Activated T-cell treated with anti-CD3 and anti-CD28 coated beads, Interleukin-2, amount 50 U/mL, for 4 hours (primary cell): ENCODE data around the gene F2RL3. TPM values are rescaled to one million over a fixed set of nuclear protein-coding genes. Genes with fewer than 3 reads are reported as not detected.

Source experiments
- ATAC-seq, 2 donors: fragments of 200-7000 bp; cut with Tn5 transposase; one replicate each; pipeline ENCODE4 v1.10.0; 2021
- DNase-seq: peaks from one replicate; pipeline ENCODE4 v3.0.0-alpha.2; 2020
- H3K27me3 Mint-ChIP-seq: one replicate; pipeline ENCODE4 v1.8.0; 2021; ENCODE audit warnings: low read depth, mixed read lengths
- H3K36me3 Mint-ChIP-seq: one replicate; pipeline ENCODE4 v1.8.0; 2022; ENCODE audit warnings: mixed read lengths; ENCODE audit not compliant: insufficient read depth
- H3K4me1 Mint-ChIP-seq: one replicate; pipeline ENCODE4 v1.8.0; 2021; ENCODE audit warnings: low read depth, mixed read lengths
- H3K4me3 Mint-ChIP-seq: one replicate; pipeline ENCODE4 v1.8.0; 2021; ENCODE audit warnings: mild to moderate bottlenecking, moderate library complexity, mixed read lengths
- H3K9me3 Mint-ChIP-seq: one replicate; pipeline ENCODE4 v1.8.0; 2021; ENCODE audit warnings: mixed read lengths
- total RNA-seq, 3 donors: library from RNA; stranded (reverse); gene quantifications; one replicate each; pipeline ENCODE4 v1.2.1, GENCODE V29; 2021

The F2RL3 gene
- total RNA-seq, 3 donors from 2014 or later = 0.05 to 0.24 (median 0.08) TPM

- no peaks in the 10 kb centered on the region for H3K36me3 Mint-ChIP-seq
- peak overlapping the region; percentile 21 for H3K4me3 Mint-ChIP-seq
- ATAC-seq (no peak), DNase-seq (no peak)
- H3K27me3 Mint-ChIP-seq = peaks cover 36% of the 10 kb centered on the region
- no peaks in the 10 kb centered on the region for H3K9me3 Mint-ChIP-seq
- peaks cover 34% of the 10 kb centered on the region for H3K4me1 Mint-ChIP-seq
Measured at GRCh38 chr19:16895467-16896145, 6.8 kb downstream of the F2RL3 start.

GRCh38 chr19:16896146-16897028 lies 7.6 kb downstream of the F2RL3 start:
- H3K9me3 Mint-ChIP-seq = no peaks in the 10 kb centered on the region
- H3K4me1 Mint-ChIP-seq = peaks cover 34% of the 10 kb centered on the region
- no peaks in the 10 kb centered on the region for H3K36me3 Mint-ChIP-seq
- DNase-seq = no peak
- peak; percentile 27 to 29 for ATAC-seq
- H3K27me3 Mint-ChIP-seq = peaks cover 34% of the 10 kb centered on the region
- peak overlapping the region; percentile 35 for H3K4me3 Mint-ChIP-seq

- ATAC-seq = peak; percentile 50 to 57
- peaks cover 34% of the 10 kb centered on the region for H3K4me1 Mint-ChIP-seq
Measured at GRCh38 chr19:16897029-16897855, 8.4 kb downstream of the F2RL3 start.

GRCh38 chr19:16897856-16898161 lies 9.0 kb downstream of the F2RL3 start:
- peaks cover 34% of the 10 kb centered on the region for H3K4me1 Mint-ChIP-seq
- DNase-seq (no peak), ATAC-seq (peak; percentile 20 to 26)
- H3K27me3 Mint-ChIP-seq = peaks cover 25% of the 10 kb centered on the region
- H3K36me3 Mint-ChIP-seq = no peaks in the 10 kb centered on the region
- H3K9me3 Mint-ChIP-seq = no peaks in the 10 kb centered on the region
- H3K4me3 Mint-ChIP-seq = peak overlapping the region; percentile 64

More at GRCh38 chr19:16897029-16897855, 8.4 kb downstream of the F2RL3 start:
- H3K4me3 Mint-ChIP-seq = peak overlapping the region; percentile 64
- H3K36me3 Mint-ChIP-seq = no peaks in the 10 kb centered on the region
- peak; percentile 30 for DNase-seq
- H3K9me3 Mint-ChIP-seq = no peaks in the 10 kb centered on the region
- H3K27me3 Mint-ChIP-seq = peaks cover 30% of the 10 kb centered on the region

- no peak for ATAC-seq
- DNase-seq = no peak
- Mint-ChIP-seq H3K4me3 (peak overlapping the region; percentile 64), H3K9me3 (no peaks in the 10 kb centered on the region), H3K4me1 (peaks cover 30% of the 10 kb centered on the region), H3K27me3 (peaks cover 21% of the 10 kb centered on the region), H3K36me3 (no peaks in the 10 kb centered on the region)
Measured at GRCh38 chr19:16898361-16899015, 9.7 kb downstream of the F2RL3 start.

- H3K36me3 Mint-ChIP-seq = no peaks in the 10 kb centered on the region
- H3K4me1 Mint-ChIP-seq = peaks cover 25% of the 10 kb centered on the region
- H3K27me3 Mint-ChIP-seq = peaks cover 13% of the 10 kb centered on the region
- H3K4me3 Mint-ChIP-seq = no peak overlapping the region
- no peaks in the 10 kb centered on the region for H3K9me3 Mint-ChIP-seq
- ATAC-seq = no peak
- DNase-seq = no peak
Measured at GRCh38 chr19:16899566-16900075, 10.8 kb downstream of the F2RL3 start.

- H3K27me3 Mint-ChIP-seq = peaks cover 4% of the 10 kb centered on the region
- DNase-seq (no peak), ATAC-seq (no peak)
- H3K4me1 Mint-ChIP-seq = peaks cover 21% of the 10 kb centered on the region
- H3K9me3 Mint-ChIP-seq = no peaks in the 10 kb centered on the region
- no peaks in the 10 kb centered on the region for H3K36me3 Mint-ChIP-seq
- H3K4me3 Mint-ChIP-seq = no peak overlapping the region
Measured at GRCh38 chr19:16901491-16902175, 12.8 kb downstream of the F2RL3 start.

GRCh38 chr19:16902545-16902944 lies 13.7 kb downstream of the F2RL3 start:
- H3K27me3 Mint-ChIP-seq = peaks cover 4% of the 10 kb centered on the region
- H3K9me3 Mint-ChIP-seq = no peaks in the 10 kb centered on the region
- H3K4me1 Mint-ChIP-seq = peaks cover 20% of the 10 kb centered on the region
- no peak overlapping the region for H3K4me3 Mint-ChIP-seq
- no peaks in the 10 kb centered on the region for H3K36me3 Mint-ChIP-seq
- ATAC-seq = no peak
- DNase-seq = no peak

- ATAC-seq = no peak
- H3K27me3 Mint-ChIP-seq = peaks cover 3% of the 10 kb centered on the region
- no peak for DNase-seq
- no peaks in the 10 kb centered on the region for H3K9me3 Mint-ChIP-seq
- peaks cover 17% of the 10 kb centered on the region for H3K4me1 Mint-ChIP-seq
- H3K36me3 Mint-ChIP-seq = no peaks in the 10 kb centered on the region
- no peak overlapping the region for H3K4me3 Mint-ChIP-seq
Measured at GRCh38 chr19:16903347-16903746, 14.5 kb downstream of the F2RL3 start.

GRCh38 chr19:16904599-16904998 lies 15.8 kb downstream of the F2RL3 start:
- H3K36me3 Mint-ChIP-seq = no peaks in the 10 kb centered on the region
- no peak for ATAC-seq
- H3K27me3 Mint-ChIP-seq = no peaks in the 10 kb centered on the region
- no peak overlapping the region for H3K4me3 Mint-ChIP-seq
- DNase-seq = no peak
- peaks cover 6% of the 10 kb centered on the region for H3K4me1 Mint-ChIP-seq
- no peaks in the 10 kb centered on the region for H3K9me3 Mint-ChIP-seq

- Mint-ChIP-seq H3K9me3 (peaks cover 16% of the 10 kb centered on the region), H3K36me3 (no peaks in the 10 kb centered on the region), H3K4me3 (no peak overlapping the region), H3K4me1 (no peaks in the 10 kb centered on the region), H3K27me3 (no peaks in the 10 kb centered on the region)
- no peak for DNase-seq
- no peak for ATAC-seq
Measured at GRCh38 chr19:16908759-16909158, 20.0 kb downstream of the F2RL3 start.

GRCh38 chr19:16911046-16911445 lies 22.2 kb downstream of the F2RL3 start:
- Mint-ChIP-seq H3K4me1 (no peaks in the 10 kb centered on the region), H3K9me3 (peaks cover 17% of the 10 kb centered on the region), H3K36me3 (no peaks in the 10 kb centered on the region), H3K27me3 (peaks cover 6% of the 10 kb centered on the region), H3K4me3 (no peak overlapping the region)
- no peak for ATAC-seq
- DNase-seq = no peak

- H3K4me1 Mint-ChIP-seq = no peaks in the 10 kb centered on the region
- H3K4me3 Mint-ChIP-seq = no peak overlapping the region
- no peak for DNase-seq
- H3K27me3 Mint-ChIP-seq = peaks cover 15% of the 10 kb centered on the region
- H3K36me3 Mint-ChIP-seq = no peaks in the 10 kb centered on the region
- peaks cover 17% of the 10 kb centered on the region for H3K9me3 Mint-ChIP-seq
- no peak for ATAC-seq
Measured at GRCh38 chr19:16912780-16913179, 24.0 kb downstream of the F2RL3 start.
